WTC11 (cell line): ENCODE measurements around the gene PFKFB4.
"Not testable (repeated sequence)": the region's sequence is repeated elsewhere in the genome, so short reads cannot be mapped to it uniquely, and the experiment has no call there.

Experiments
- ATF2 ChIP-seq: sonication (generic); formaldehyde crosslinking; IDR thresholded peaks from 2 replicates; pipeline ENCODE4 v1.8.1; 2022; ENCODE audit warnings: low read depth, missing genetic modification reagents, borderline replicate concordance
- ATF3 ChIP-seq: sonication (generic); formaldehyde crosslinking; conservative IDR thresholded peaks from 2 replicates; pipeline ENCODE4 v1.8.1; 2022; ENCODE audit warnings: mild to moderate bottlenecking, missing genetic modification reagents
- CTCF ChIP-seq: fragments of 200-600 bp; IDR thresholded peaks from 2 replicates; pipeline ENCODE4 v1.8.0; 2022; ENCODE audit warnings: antibody characterized with exemption
- E2F4 ChIP-seq: sonication (generic); formaldehyde crosslinking; IDR thresholded peaks from 2 replicates; pipeline ENCODE4 v1.8.1; 2022; ENCODE audit warnings: low read depth, mild to moderate bottlenecking, moderate library complexity, missing genetic modification reagents, borderline replicate concordance
- ESRRA ChIP-seq: sonication (generic); formaldehyde crosslinking; IDR thresholded peaks from 2 replicates; pipeline ENCODE4 v1.8.1; 2022; ENCODE audit warnings: mild to moderate bottlenecking, missing genetic modification reagents, borderline replicate concordance
- IRF1 ChIP-seq: sonication (generic); formaldehyde crosslinking; IDR thresholded peaks from 2 replicates; pipeline ENCODE4 v1.8.0; 2023; ENCODE audit warnings: missing genetic modification reagents
- MAX ChIP-seq: sonication (generic); formaldehyde crosslinking; IDR thresholded peaks from 2 replicates; pipeline ENCODE4 v1.8.0; 2022; ENCODE audit warnings: mild to moderate bottlenecking, missing genetic modification reagents
- NFYB ChIP-seq: sonication (generic); formaldehyde crosslinking; conservative IDR thresholded peaks from 2 replicates; pipeline ENCODE4 v1.8.0; 2022; ENCODE audit warnings: low read depth, missing genetic modification reagents
- SOX15 ChIP-seq: fragments of 250-450 bp; sonication (Bioruptor Pico); IDR thresholded peaks from 2 replicates; pipeline ENCODE4 v1.9.0; 2021; ENCODE audit warnings: mild to moderate bottlenecking
- TEAD4 ChIP-seq: sonication (generic); formaldehyde crosslinking; IDR thresholded peaks from 2 replicates; pipeline ENCODE4 v1.8.0; 2022; ENCODE audit warnings: mild to moderate bottlenecking, missing genetic modification reagents
- USF1 ChIP-seq: sonication (generic); formaldehyde crosslinking; IDR thresholded peaks from 2 replicates; pipeline ENCODE4 v1.8.0; 2022; ENCODE audit warnings: mild to moderate bottlenecking, missing genetic modification reagents
- ZNF263 ChIP-seq: sonication (generic); formaldehyde crosslinking; IDR thresholded peaks from 2 replicates; pipeline ENCODE4 v1.8.1; 2022; ENCODE audit warnings: low read depth, mild to moderate bottlenecking, moderate library complexity, missing genetic modification reagents
- ZNF396 ChIP-seq: fragments of 250-450 bp; sonication (Bioruptor Pico); IDR thresholded peaks from 2 replicates; pipeline ENCODE4 v1.8.0; 2021; ENCODE audit warnings: mild to moderate bottlenecking, moderate library complexity, borderline replicate concordance
- ZNF512 ChIP-seq: sonication (generic); formaldehyde crosslinking; IDR thresholded peaks from 2 replicates; pipeline ENCODE4 v1.8.1; 2022; ENCODE audit warnings: missing genetic modification reagents, borderline replicate concordance

- not testable (repeated sequence) for TF ChIP-seq CTCF; MAX (CRISPR knock-in tag); TEAD4 (CRISPR knock-in tag); ZNF512; IRF1 (CRISPR knock-in tag); ZNF396 (CRISPR knock-in tag); ATF3 (CRISPR knock-in tag); ZNF263; NFYB (CRISPR knock-in tag); SOX15; ATF2 (CRISPR knock-in tag); ESRRA (CRISPR knock-in tag); E2F4; USF1 (CRISPR knock-in tag)
Observed at GRCh38 chr3:48474031-48474430, 82.6 kb downstream of the PFKFB4 start.
